AG09319 (cell line): ENCODE measurements around the gene CPA1.

ENCODE experiments used
- DNase-seq: peaks from one replicate; pipeline ENCODE4 v3.0.0-alpha.2; 2010; ENCODE audit warnings: low read depth; ENCODE audit errors: extremely low read depth
- CTCF ChIP-seq: IDR thresholded peaks from 2 replicates; pipeline ENCODE4 v1.5.1; 2011; ENCODE audit warnings: low read depth, mild to moderate bottlenecking, inconsistent platforms, low read length, moderate library complexity

CPA1 gene

GRCh38 chr7:130341882-130342281 lies 38.4 kb upstream of the CPA1 start:
- no peak for TF ChIP-seq CTCF
- no peak for DNase-seq

- no peak for TF ChIP-seq CTCF
- DNase-seq, result no peak
These were observed 37.5 kb upstream of the CPA1 start for GRCh38 chr7:130342701-130343380.

- TF ChIP-seq CTCF, result no peak
- DNase-seq, result no peak
These were observed 35.9 kb upstream of the CPA1 start, which contains the start of gene CPA5 for GRCh38 chr7:130344271-130344866. TSS of gene CPA5 (plus strand) at chr7:130344816. CDS start at chr7:130346486, 1,670 bp downstream.

GRCh38 chr7:130345136-130345535 lies 35.2 kb upstream of the CPA1 start:
- no peak for TF ChIP-seq CTCF
- no peak for DNase-seq

GRCh38 chr7:130345725-130346124 lies 34.6 kb upstream of the CPA1 start:
- no peak for TF ChIP-seq CTCF
- DNase-seq, result no peak

- DNase-seq, result no peak
- TF ChIP-seq CTCF, result no peak
These were observed 34.0 kb upstream of the CPA1 start for GRCh38 chr7:130346177-130346905.

- DNase-seq, result no peak
These were observed 33.4 kb upstream of the CPA1 start for GRCh38 chr7:130346941-130347340.

More at GRCh38 chr7:130346941-130347340, 33.4 kb upstream of the CPA1 start:
- no peak for TF ChIP-seq CTCF
